Transverse colon (tissue), 4 donors: ENCODE results near the gene VENTX. TPM values are rescaled to one million over a fixed set of nuclear protein-coding genes. Genes with fewer than 3 reads are reported as not detected.

Experiments
- DNase-seq: peaks from one replicate; pipeline ENCODE4 v3.0.0-alpha.2; 2019
- H3K27ac ChIP-seq, 4 donors: fragments of 200-600 bp; sonication (generic); 2 replicates each; pipeline ENCODE4 v1.5.1; 2016 to 2018; ENCODE audit warnings: inconsistent platforms in 4 of 4
- H3K27me3 ChIP-seq: fragments of 200-600 bp; sonication (generic); 2 replicates; pipeline ENCODE4 v1.5.1; 2017; ENCODE audit warnings: inconsistent platforms
- H3K36me3 ChIP-seq, 4 donors: fragments of 200-600 bp; sonication (generic); 2 replicates each; pipeline ENCODE4 v1.5.1; 2017 to 2019; ENCODE audit warnings: inconsistent platforms in 4 of 4
- H3K4me1 ChIP-seq, 4 donors: fragments of 200-600 bp; sonication (generic); 2 replicates each; pipeline ENCODE4 v1.5.1; 2017 to 2020; ENCODE audit warnings: inconsistent platforms in 4 of 4
- H3K4me3 ChIP-seq, 4 donors: fragments of 200-600 bp; sonication (generic); 1 replicate in 1 of 4; 2 replicates in 3 of 4; pipeline versions ENCODE4 v1.5.1 to v1.6.1; 2017 to 2019; ENCODE audit warnings: inconsistent platforms in 4 of 4
- H3K9me3 ChIP-seq, 2 donors: fragments of 200-600 bp; sonication (generic); 2 replicates each; pipeline ENCODE4 v1.5.1; 2017 to 2019; ENCODE audit warnings: inconsistent platforms in 2 of 2
- EP300 ChIP-seq: sonication (generic); formaldehyde crosslinking; IDR thresholded peaks from one replicate; pipeline ENCODE4 v1.6.1; 2017; ENCODE audit warnings: antibody characterized with exemption, low read depth
- POLR2A ChIP-seq: fragments of 450-650 bp; IDR thresholded peaks from one replicate; pipeline ENCODE4 v1.6.1; 2016; ENCODE audit warnings: antibody characterized with exemption, mild to moderate bottlenecking, moderate library complexity
- POLR2AphosphoS5 ChIP-seq, 3 donors: sonication (generic); formaldehyde crosslinking; IDR thresholded peaks; one replicate each; pipeline ENCODE4 v1.6.1; 2016; ENCODE audit warnings: antibody characterized with exemption in 3 of 3
- WGBS, 2 donors: methylation state at CpG; one replicate each; pipeline ENCODE4 v1.1.5; 2018; ENCODE audit warnings: low coverage in 1 of 2; 5-methylcytosine and 5-hydroxymethylcytosine counted together
- in situ Hi-C, 4 donors: fragments of 200-750 bp; cut with MboI; loops; one replicate each; pipeline versions ENCODE4 v1.15.0 to v1.15.1; 2017; ENCODE audit warnings: low sequenced_read_pairs in 3 of 4, low pct_ligation_motif_present in 1 of 4, low pct_unique_long_range_greater_than_20kb in 1 of 4
- intact Hi-C: fragments of 100-400 bp; cut with DNase I; formaldehyde crosslinking; loops from one replicate; pipeline ENCODE4 v1.15.1; 2023; ENCODE audit warnings: low total_unique reads
- total RNA-seq, 4 donors: library from RNA; depleted of rRNA; stranded (reverse); fragments of >200 nt; gene quantifications; one replicate each; pipeline ENCODE4 v1.1.0, GENCODE V29; 2016
- TF ChIP-seq, protein P1 (sequence below), 5 experiments: fragments of 200-600 bp in 3 of 5; fragments of 450-650 bp in 2 of 5; sonication (generic) in 3 of 5; IDR thresholded peaks; 1 replicate in 2 of 5; 2 replicates in 3 of 5; pipeline ENCODE4 v1.5.1; 2016 to 2017; ENCODE audit warnings: antibody characterized with exemption in 5 of 5, inconsistent platforms in 3 of 5, mild to moderate bottlenecking in 2 of 5, moderate library complexity in 1 of 5

VENTX gene
- total RNA-seq, 4 donors from 2014 or later, result 0.27 to 0.48 TPM; not detected in 2

- Histone ChIP-seq H3K27me3 (peaks cover 93% of the 10 kb centered on the region), H3K9me3 (no peaks in the 10 kb centered on the region), H3K4me3 (peak overlapping the region in 2 of 4 donors; percentile 15 to 26), H3K4me1 (peaks cover 0 to 35% (median 15%) of the 10 kb centered on the region in 4 donors), H3K27ac (no peak overlapping the region), H3K36me3 (no peaks in the 10 kb centered on the region)
- 14% methylated on average over 64 of the region's 103 CpGs; no CpG with 5 or more reads in 1 of the 2 donors for WGBS, 2 donors
- in situ Hi-C loops, result no loop called here
- no peak for DNase-seq
- TF ChIP-seq POLR2AphosphoS5 (IDR thresholded peaks at IDR 0.05), result no peak
- TF ChIP-seq, protein P1, sequence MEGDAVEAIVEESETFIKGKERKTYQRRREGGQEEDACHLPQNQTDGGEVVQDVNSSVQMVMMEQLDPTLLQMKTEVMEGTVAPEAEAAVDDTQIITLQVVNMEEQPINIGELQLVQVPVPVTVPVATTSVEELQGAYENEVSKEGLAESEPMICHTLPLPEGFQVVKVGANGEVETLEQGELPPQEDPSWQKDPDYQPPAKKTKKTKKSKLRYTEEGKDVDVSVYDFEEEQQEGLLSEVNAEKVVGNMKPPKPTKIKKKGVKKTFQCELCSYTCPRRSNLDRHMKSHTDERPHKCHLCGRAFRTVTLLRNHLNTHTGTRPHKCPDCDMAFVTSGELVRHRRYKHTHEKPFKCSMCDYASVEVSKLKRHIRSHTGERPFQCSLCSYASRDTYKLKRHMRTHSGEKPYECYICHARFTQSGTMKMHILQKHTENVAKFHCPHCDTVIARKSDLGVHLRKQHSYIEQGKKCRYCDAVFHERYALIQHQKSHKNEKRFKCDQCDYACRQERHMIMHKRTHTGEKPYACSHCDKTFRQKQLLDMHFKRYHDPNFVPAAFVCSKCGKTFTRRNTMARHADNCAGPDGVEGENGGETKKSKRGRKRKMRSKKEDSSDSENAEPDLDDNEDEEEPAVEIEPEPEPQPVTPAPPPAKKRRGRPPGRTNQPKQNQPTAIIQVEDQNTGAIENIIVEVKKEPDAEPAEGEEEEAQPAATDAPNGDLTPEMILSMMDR (IDR thresholded peaks at IDR 0.05), result no peak
- no peak for TF ChIP-seq EP300
- TF ChIP-seq POLR2A, result no peak
- intact Hi-C loops, result no loop called here
Observed at GRCh38 chr10:133236401-133237240, 1.0 kb upstream of the VENTX start.

GRCh38 chr10:133237241-133237587 is 441 bp upstream of the VENTX start:
- in situ Hi-C loops, result no loop called here
- 25% methylated on average over 13 of the region's 32 CpGs; no CpG with 5 or more reads in 1 of the 2 donors for WGBS, 2 donors
- Histone ChIP-seq H3K4me3 (peak overlapping the region in 1 of 4 donors; percentile 26), H3K4me1 (peaks cover 0 to 35% (median 17%) of the 10 kb centered on the region in 4 donors), H3K27ac (no peak overlapping the region), H3K9me3 (no peaks in the 10 kb centered on the region), H3K27me3 (peaks cover 93% of the 10 kb centered on the region), H3K36me3 (no peaks in the 10 kb centered on the region)
- no peak for DNase-seq
- intact Hi-C loops, result no loop called here
- TF ChIP-seq POLR2AphosphoS5 (IDR thresholded peaks at IDR 0.05) (no peak), POLR2A (no peak), EP300 (no peak)
- TF ChIP-seq, protein P1 (IDR thresholded peaks at IDR 0.05), result no peak

DNA sequence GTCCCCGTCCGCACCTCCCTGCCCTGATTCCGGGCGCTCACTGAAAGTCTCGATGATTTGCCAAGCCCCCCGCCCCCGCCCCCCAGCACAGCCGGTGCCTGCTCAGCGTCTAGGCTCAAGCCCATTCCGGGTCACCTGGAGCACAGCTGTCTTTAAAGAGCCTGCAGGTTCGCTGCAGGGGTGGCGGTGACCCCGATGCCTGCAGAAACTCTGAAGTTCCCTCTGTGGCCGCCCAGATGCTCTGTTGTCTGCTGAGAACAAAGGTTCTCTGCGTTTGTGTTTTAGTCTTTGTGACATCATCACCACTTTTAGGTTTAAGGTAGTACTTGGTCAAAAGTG is 780 bp downstream of the VENTX start:
- H3K9me3 ChIP-seq, result no peaks in the 10 kb centered on the region
- peaks cover 0 to 35% (median 17%) of the 10 kb centered on the region in 4 donors for H3K4me1 ChIP-seq
- no peaks in the 10 kb centered on the region for H3K36me3 ChIP-seq
- in situ Hi-C loops, result no loop called here
- H3K27ac ChIP-seq, result no peak overlapping the region
- DNase-seq, result no peak
- intact Hi-C loops, result no loop called here
- TF ChIP-seq, protein P1 (IDR thresholded peaks at IDR 0.05), result no peak
- no peak for TF ChIP-seq POLR2AphosphoS5 (IDR thresholded peaks at IDR 0.05)
- TF ChIP-seq EP300, result no peak
- TF ChIP-seq POLR2A, result no peak
- H3K27me3 ChIP-seq, result peaks cover 88% of the 10 kb centered on the region
- WGBS, 2 donors, result 47% methylated on average over 15 of the region's 15 CpGs; no CpG with 5 or more reads in 1 of the 2 donors
- H3K4me3 ChIP-seq, result no peak overlapping the region

GRCh38 chr10:133239990-133240389 is 2.3 kb downstream of the VENTX start:
- Histone ChIP-seq H3K27me3 (peaks cover 93% of the 10 kb centered on the region), H3K36me3 (no peaks in the 10 kb centered on the region), H3K27ac (no peak overlapping the region), H3K4me3 (no peak overlapping the region), H3K9me3 (no peaks in the 10 kb centered on the region), H3K4me1 (peaks cover 0 to 35% (median 17%) of the 10 kb centered on the region in 4 donors)
- 78% methylated on average over 15 of the region's 15 CpGs; no CpG with 5 or more reads in 1 of the 2 donors for WGBS, 2 donors
- DNase-seq, result no peak
- in situ Hi-C loops (no loop called here), intact Hi-C loops (no loop called here)
- no peak for TF ChIP-seq EP300
- TF ChIP-seq POLR2AphosphoS5 (IDR thresholded peaks at IDR 0.05), result no peak
- no peak for TF ChIP-seq POLR2A
- TF ChIP-seq, protein P1 (IDR thresholded peaks at IDR 0.05), result no peak
